RWPE2 (cell line): Measurements from ENCODE around the gene C6orf89.

ENCODE experiments used
- ATAC-seq: fragments of 200-7000 bp; cut with Tn5 transposase; 3 replicates; pipeline ENCODE4 v1.9.1; 2021; ENCODE audit warnings: low read depth
- DNase-seq: peaks from one replicate; pipeline ENCODE4 v3.0.0-alpha.2; 2020; ENCODE audit warnings: low spot score
- H3K27ac ChIP-seq: fragments of 450-650 bp; 2 replicates; pipeline ENCODE4 v1.5.1; 2017; ENCODE audit warnings: mild to moderate bottlenecking; ENCODE audit not compliant: poor library complexity, severe bottlenecking
- H3K27me3 ChIP-seq: fragments of 250-450 bp; sonication (Bioruptor Pico); 2 replicates; pipeline ENCODE4 v1.5.1; 2021; ENCODE audit warnings: mild to moderate bottlenecking, moderate library complexity; ENCODE audit not compliant: insufficient read depth, poor library complexity, severe bottlenecking
- H3K36me3 ChIP-seq: fragments of 250-450 bp; sonication (Bioruptor Pico); 2 replicates; pipeline ENCODE4 v1.5.1; 2020; ENCODE audit warnings: low read depth, mild to moderate bottlenecking, moderate library complexity
- H3K4me1 ChIP-seq: fragments of 250-450 bp; sonication (Bioruptor Pico); 2 replicates; pipeline ENCODE4 v1.5.1; 2021; ENCODE audit warnings: mild to moderate bottlenecking, moderate library complexity; ENCODE audit not compliant: insufficient read depth, poor library complexity, severe bottlenecking
- H3K4me3 ChIP-seq: fragments of 250-450 bp; sonication (Bioruptor Pico); 2 replicates; pipeline ENCODE4 v1.5.1; 2021; ENCODE audit warnings: mild to moderate bottlenecking, moderate library complexity; ENCODE audit not compliant: severe bottlenecking
- H3K9me3 ChIP-seq: fragments of 250-450 bp; sonication (Bioruptor Pico); 2 replicates; pipeline ENCODE4 v1.5.1; 2021; ENCODE audit warnings: mild to moderate bottlenecking, moderate library complexity; ENCODE audit not compliant: severe bottlenecking
- TF ChIP-seq, protein P1 (sequence below): fragments of 450-650 bp; IDR thresholded peaks from one replicate; pipeline ENCODE4 v1.5.1; 2017; ENCODE audit warnings: mild to moderate bottlenecking, moderate library complexity; ENCODE audit not compliant: poor library complexity, severe bottlenecking

C6orf89 gene

DNA sequence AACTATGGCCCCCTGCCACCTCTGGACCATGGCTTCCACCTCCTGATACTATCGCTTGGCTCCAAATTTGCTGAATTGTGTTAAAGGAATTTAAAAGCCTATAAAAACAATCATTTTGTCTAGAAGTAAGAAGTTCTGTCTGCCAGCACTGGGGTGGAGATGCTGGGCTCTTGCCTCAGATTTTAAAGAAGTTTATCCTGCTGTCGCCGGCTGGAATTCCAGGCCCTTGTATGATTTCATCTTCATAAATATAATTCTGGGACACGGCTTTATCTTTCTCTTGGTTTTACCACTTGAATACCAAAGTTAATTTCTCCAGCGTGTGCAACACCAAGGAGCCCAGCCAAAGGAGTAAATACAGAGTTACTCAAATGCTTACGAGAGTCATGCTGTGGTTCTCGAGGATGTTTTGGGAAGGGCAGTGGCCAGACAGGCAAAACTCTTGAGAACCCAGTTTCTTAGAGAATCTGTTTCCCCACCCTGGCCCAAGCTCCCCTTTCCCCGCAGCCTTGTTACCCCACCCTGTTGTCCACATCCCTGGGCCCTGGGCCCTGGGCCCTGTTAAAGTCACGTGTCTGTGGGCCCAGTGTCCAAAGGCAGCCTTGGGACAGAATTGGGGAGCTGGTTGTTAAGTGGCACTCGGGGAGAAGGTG, 31.9 kb downstream of the C6orf89 start:
- TF ChIP-seq, protein P1, sequence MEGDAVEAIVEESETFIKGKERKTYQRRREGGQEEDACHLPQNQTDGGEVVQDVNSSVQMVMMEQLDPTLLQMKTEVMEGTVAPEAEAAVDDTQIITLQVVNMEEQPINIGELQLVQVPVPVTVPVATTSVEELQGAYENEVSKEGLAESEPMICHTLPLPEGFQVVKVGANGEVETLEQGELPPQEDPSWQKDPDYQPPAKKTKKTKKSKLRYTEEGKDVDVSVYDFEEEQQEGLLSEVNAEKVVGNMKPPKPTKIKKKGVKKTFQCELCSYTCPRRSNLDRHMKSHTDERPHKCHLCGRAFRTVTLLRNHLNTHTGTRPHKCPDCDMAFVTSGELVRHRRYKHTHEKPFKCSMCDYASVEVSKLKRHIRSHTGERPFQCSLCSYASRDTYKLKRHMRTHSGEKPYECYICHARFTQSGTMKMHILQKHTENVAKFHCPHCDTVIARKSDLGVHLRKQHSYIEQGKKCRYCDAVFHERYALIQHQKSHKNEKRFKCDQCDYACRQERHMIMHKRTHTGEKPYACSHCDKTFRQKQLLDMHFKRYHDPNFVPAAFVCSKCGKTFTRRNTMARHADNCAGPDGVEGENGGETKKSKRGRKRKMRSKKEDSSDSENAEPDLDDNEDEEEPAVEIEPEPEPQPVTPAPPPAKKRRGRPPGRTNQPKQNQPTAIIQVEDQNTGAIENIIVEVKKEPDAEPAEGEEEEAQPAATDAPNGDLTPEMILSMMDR: no peak
- H3K36me3 ChIP-seq: peaks cover 46% of the 10 kb centered on the region
- H3K4me3 ChIP-seq: no peak overlapping the region
- H3K4me1 ChIP-seq: peaks cover 14% of the 10 kb centered on the region
- no peaks in the 10 kb centered on the region for H3K27me3 ChIP-seq
- no peak overlapping the region for H3K27ac ChIP-seq
- no peak for ATAC-seq
- DNase-seq: no peak
- no peaks in the 10 kb centered on the region for H3K9me3 ChIP-seq

DNA sequence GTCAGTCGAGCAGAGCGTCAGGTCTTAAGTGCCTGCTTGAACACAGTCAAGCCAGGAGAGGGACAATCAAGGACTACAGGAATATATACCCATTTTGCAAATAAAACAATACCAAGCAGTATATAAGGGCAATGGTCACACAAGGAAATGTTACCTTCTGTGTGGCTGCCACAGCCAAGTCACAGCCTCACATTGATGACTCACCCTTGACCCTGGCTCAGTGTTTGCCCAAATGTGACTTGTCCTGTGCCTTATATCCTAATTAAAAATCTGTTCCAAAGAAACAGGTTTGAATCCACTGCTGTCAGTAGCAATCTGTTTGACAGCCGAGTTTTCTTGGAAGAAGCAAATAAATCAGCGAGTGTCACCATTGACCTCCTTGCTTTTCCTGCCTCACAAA, 34.3 kb downstream of the C6orf89 start:
- H3K27ac ChIP-seq: no peak overlapping the region
- DNase-seq (no peak), ATAC-seq (no peak)
- H3K27me3 ChIP-seq: no peaks in the 10 kb centered on the region
- H3K9me3 ChIP-seq: no peaks in the 10 kb centered on the region
- H3K4me1 ChIP-seq: no peaks in the 10 kb centered on the region
- no peak overlapping the region for H3K4me3 ChIP-seq
- peaks cover 48% of the 10 kb centered on the region for H3K36me3 ChIP-seq
- TF ChIP-seq, protein P1: no peak

DNA sequence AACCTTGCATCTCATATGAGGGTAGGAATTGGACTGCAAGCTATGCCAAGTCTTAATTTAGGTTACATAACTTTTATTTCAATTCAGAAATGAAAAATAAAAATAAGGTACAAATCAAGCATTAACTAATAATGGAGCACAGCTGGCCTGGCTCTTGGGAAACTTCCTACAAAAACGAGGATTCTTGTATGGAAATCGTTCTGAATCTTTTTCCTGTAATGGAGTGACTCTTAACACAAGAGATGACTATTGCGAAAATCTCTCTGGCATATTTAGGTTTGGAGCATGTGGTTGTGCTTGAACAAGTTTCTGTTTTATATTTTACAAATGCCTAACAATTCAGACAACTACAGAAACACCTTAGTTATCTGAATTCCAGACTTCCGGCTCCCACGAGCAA, 34.8 kb downstream of the C6orf89 start:
- H3K36me3 ChIP-seq: peaks cover 45% of the 10 kb centered on the region
- TF ChIP-seq, protein P1: no peak
- DNase-seq: no peak
- H3K27ac ChIP-seq: no peak overlapping the region
- H3K27me3 ChIP-seq: no peaks in the 10 kb centered on the region
- no peaks in the 10 kb centered on the region for H3K4me1 ChIP-seq
- H3K4me3 ChIP-seq: no peak overlapping the region
- ATAC-seq: no peak
- H3K9me3 ChIP-seq: no peaks in the 10 kb centered on the region

DNA sequence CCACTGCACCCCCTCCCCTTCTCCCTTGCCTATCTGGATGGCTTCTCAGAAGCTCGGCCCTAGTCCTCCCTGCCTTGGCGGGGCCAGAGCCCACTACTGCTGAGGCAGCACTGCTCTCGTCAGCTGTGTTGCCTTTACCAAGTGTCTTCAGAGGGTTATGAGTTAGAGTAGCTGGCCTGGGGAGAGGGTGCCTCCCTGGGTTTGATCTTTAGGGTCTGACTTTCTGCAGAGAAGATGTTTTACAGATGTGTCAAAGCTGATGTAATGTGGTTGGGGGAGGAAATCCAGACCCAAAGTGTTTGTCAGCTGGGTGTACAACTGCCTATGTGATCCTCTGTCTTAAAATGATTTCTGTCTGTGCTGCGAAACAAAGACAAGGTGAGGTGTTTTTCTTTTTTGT, 38.4 kb downstream of the C6orf89 start:
- no peaks in the 10 kb centered on the region for H3K27me3 ChIP-seq
- peaks cover 24% of the 10 kb centered on the region for H3K36me3 ChIP-seq
- no peak overlapping the region for H3K27ac ChIP-seq
- H3K4me3 ChIP-seq: no peak overlapping the region
- TF ChIP-seq, protein P1: no peak
- H3K9me3 ChIP-seq: no peaks in the 10 kb centered on the region
- DNase-seq (no peak), ATAC-seq (no peak)
- no peaks in the 10 kb centered on the region for H3K4me1 ChIP-seq

DNA sequence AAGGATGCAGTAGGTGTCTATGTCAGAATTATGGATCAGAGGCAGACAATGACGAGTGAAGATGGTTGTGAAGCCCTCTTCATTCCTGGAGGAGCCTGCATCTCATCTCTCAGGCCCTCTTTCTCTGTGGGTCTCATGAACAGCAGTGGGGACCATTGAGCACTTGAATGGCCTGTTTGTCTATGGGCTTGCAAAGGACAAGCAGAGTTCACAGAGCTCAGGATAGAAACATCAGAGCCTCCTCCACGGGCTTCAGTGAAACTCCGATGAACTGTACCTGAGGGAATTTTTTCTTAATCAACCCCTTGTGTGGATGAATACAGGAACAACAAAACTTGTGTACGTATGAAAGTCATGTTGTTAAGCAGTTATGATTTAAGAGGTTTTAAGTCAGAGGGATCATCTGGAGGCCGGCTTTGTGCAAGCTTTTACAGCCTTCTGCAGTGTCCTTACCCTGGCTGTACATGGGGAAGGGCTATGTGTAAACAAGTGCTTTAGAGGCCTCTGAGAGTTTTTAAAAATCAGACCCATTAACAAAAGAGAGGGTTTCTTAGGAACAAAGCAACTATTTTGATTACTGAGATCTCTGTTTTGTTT, 39.1 kb downstream of the C6orf89 start:
- H3K27me3 ChIP-seq: no peaks in the 10 kb centered on the region
- H3K4me3 ChIP-seq: no peak overlapping the region
- H3K36me3 ChIP-seq: peaks cover 18% of the 10 kb centered on the region
- H3K27ac ChIP-seq: no peak overlapping the region
- TF ChIP-seq, protein P1: no peak
- ATAC-seq (no peak), DNase-seq (no peak)
- H3K9me3 ChIP-seq: no peaks in the 10 kb centered on the region
- peaks cover 7% of the 10 kb centered on the region for H3K4me1 ChIP-seq
